K562 (cell line): ENCODE data around the gene GOLIM4. TPM values are rescaled to one million over a fixed set of nuclear protein-coding genes. Genes with fewer than 3 reads are reported as not detected.

Experiments used
- ATAC-seq: fragments of 200-7000 bp; cut with Tn5 transposase; 3 replicates; pipeline ENCODE4 v1.9.1; 2020; ENCODE audit warnings: moderate library complexity
- BruUV-seq: library from RNA; stranded (reverse); fragments of 400-500 nt; replicated peaks from 2 replicates; lab custom pipeline; 2021; lab: Mats Ljungman, UMichigan
- CTCF ChIA-PET: fragments of 300-600 bp; formaldehyde crosslinking; extraction: SDS; loops from one replicate; lab custom pipeline; 2021; ENCODE audit warnings: low intra/inter-chr PET ratio; lab: Yijun Ruan, JAX
- POLR2A ChIA-PET: fragments of 300-600, 350-650 bp; sonication (Branson Sonifier 250); formaldehyde crosslinking; extraction: SDS; loops from one replicate; lab custom pipeline; 2021; ENCODE audit warnings: antibody characterized with exemption, inconsistent platforms; lab: Yijun Ruan, JAX
- DNase-seq, 4 experiments: peaks; one replicate each; pipeline versions ENCODE4 v3.0.0 to v3.0.0-alpha.2; 2011 to 2018; ENCODE audit warnings: low spot score in 3 of 4, mixed read lengths in 3 of 4; ENCODE audit errors: extremely low read depth in 1 of 4
- FAIRE-seq: peaks from 2 replicates; lab custom pipeline; 2011; peaks lifted over from hg19 to GRCh38; lab: Jason Lieb, UNC
- H2AFZ ChIP-seq: 2 replicates; pipeline ENCODE4 v1.6.0; 2011; ENCODE audit warnings: low read depth, low read length, control low read depth, inconsistent platforms
- H3K27ac ChIP-seq: fragments of 200-600 bp; 3 replicates; pipeline ENCODE4 v1.8.0; 2011; ENCODE audit warnings: low read depth, mild to moderate bottlenecking, control low read depth, inconsistent platforms, low read length, moderate library complexity, mixed read lengths; ENCODE audit errors: extremely low read depth
- H3K27me3 ChIP-seq, 2 experiments: fragments of 300-600 bp in 1 of 2; 2 replicates in 1 of 2; 3 replicates in 1 of 2; pipeline versions ENCODE4 v1.6.0 to v1.8.0; 2011; ENCODE audit warnings: inconsistent platforms in 2 of 2, low read length in 2 of 2, mild to moderate bottlenecking in 1 of 2, mixed read lengths in 1 of 2, moderate library complexity in 1 of 2; ENCODE audit not compliant: control insufficient read depth in 2 of 2, insufficient read depth in 2 of 2
- H3K36me3 ChIP-seq: fragments of 300-600 bp; 3 replicates; pipeline ENCODE4 v1.8.0; 2011; ENCODE audit warnings: mild to moderate bottlenecking, low read length, inconsistent platforms; ENCODE audit not compliant: control insufficient read depth, insufficient read depth
- H3K4me1 ChIP-seq, 2 experiments: fragments of 200-600 bp in 1 of 2; replicated peaks in 1 of 2; 2 replicates in 1 of 2; 3 replicates in 1 of 2; pipeline versions ENCODE4 v1.5.1 to v1.8.0; 2011; ENCODE audit warnings: inconsistent platforms in 2 of 2, low read length in 2 of 2, mild to moderate bottlenecking in 1 of 2, mixed read lengths in 1 of 2, moderate library complexity in 1 of 2; ENCODE audit not compliant: control insufficient read depth in 2 of 2, insufficient read depth in 2 of 2
- H3K4me2 ChIP-seq: 2 replicates; pipeline ENCODE4 v1.6.1; 2011; ENCODE audit warnings: low read length, control low read depth, inconsistent platforms, mixed read lengths; ENCODE audit not compliant: insufficient read depth
- H3K4me3 ChIP-seq: fragments of 200-600 bp; sonication (generic), shearing (Covaris generic); 2 replicates; pipeline ENCODE4 v1.5.1; 2016; ENCODE audit warnings: control low read depth, inconsistent platforms
- H3K79me2 ChIP-seq: fragments of 200-600 bp; 3 replicates; pipeline ENCODE4 v1.8.0; 2011; ENCODE audit warnings: low read length, inconsistent platforms; ENCODE audit not compliant: control insufficient read depth, insufficient read depth
- H3K9ac ChIP-seq, 2 experiments: 2 replicates each; pipeline versions ENCODE4 v1.6.0 to v1.6.1; 2011; ENCODE audit warnings: low read depth in 2 of 2, low read length in 2 of 2, control low read depth in 1 of 2, inconsistent platforms in 1 of 2, mild to moderate bottlenecking in 1 of 2, mixed read lengths in 1 of 2; ENCODE audit not compliant: insufficient read depth in 1 of 2
- H3K9me1 ChIP-seq: one replicate; pipeline ENCODE4 v1.6.0; 2011; ENCODE audit warnings: inconsistent platforms, mild to moderate bottlenecking, low read length, moderate library complexity; ENCODE audit not compliant: control insufficient read depth, insufficient read depth
- H3K9me3 ChIP-seq: replicated peaks from 2 replicates; pipeline ENCODE4 v1.5.1; 2011; ENCODE audit warnings: low read depth, low read length, inconsistent platforms; ENCODE audit not compliant: control insufficient read depth, insufficient read depth
- H4K20me1 ChIP-seq: replicated peaks from 2 replicates; pipeline ENCODE4 v1.6.1; 2011; ENCODE audit warnings: low read length, inconsistent platforms, mixed read lengths; ENCODE audit not compliant: control insufficient read depth, insufficient read depth
- CBFA2T3 ChIP-seq: fragments of 450-650 bp; IDR thresholded peaks from 2 replicates; pipeline ENCODE4 v1.6.1; 2017
- MEF2D ChIP-seq: conservative IDR thresholded peaks from 2 replicates; pipeline ENCODE4 v1.6.1; 2016; ENCODE audit warnings: low read depth, missing genetic modification characterization, missing compliant biosample characterization
- MLLT1 ChIP-seq, 2 experiments: fragments of 450-650 bp; IDR thresholded peaks; 2 replicates each; pipeline ENCODE4 v1.6.1; 2016
- ZBTB8A ChIP-seq: fragments of 450-650 bp; IDR thresholded peaks from 2 replicates; pipeline ENCODE4 v1.6.1; 2018; ENCODE audit warnings: mild to moderate bottlenecking, moderate library complexity; ENCODE audit not compliant: partially characterized antibody
- WGBS: fragments of 100-300 bp; shearing (Covaris generic); methylation state at CpG from one replicate; pipeline ENCODE4 v1.1.6; 2016; ENCODE audit warnings: low coverage, mixed read lengths; ENCODE audit not compliant: insufficient coverage; ENCODE audit errors: missing lambda C conversion rate; 5-methylcytosine and 5-hydroxymethylcytosine counted together
- in situ Hi-C: fragments of 300-500 bp; cut with MboI; formaldehyde crosslinking; loops from 4 replicates; pipeline ENCODE4 v1.15.0; 2018; ENCODE audit warnings: inconsistent platforms, mixed read lengths
- intact Hi-C: fragments of 100-400 bp; cut with micrococcal nuclease; formaldehyde crosslinking; loops from 2 replicates; pipeline ENCODE4 v1.14.2; 2022
- polyA plus RNA-seq, 8 experiments: library from polyadenylated mRNA; depleted of rRNA in 4 of 8; stranded (reverse) in 5 of 8; unstranded in 3 of 8; fragments of >200 nt; fragmentation: Nextera tagmentation in 2 of 8; fragmentation: Illumina TruSeq in 1 of 8; extraction: Ambion mirVana in 2 of 8; extraction: Trizol in 1 of 8; gene quantifications; 2 replicates each; pipeline versions ENCODE4 v1.2.1 to v1.2.3, GENCODE V29; 2011 to 2014; ENCODE audit warnings: inconsistent platforms in 1 of 8, missing spikeins in 1 of 8
- total RNA-seq, 7 experiments: library from RNA; depleted of rRNA in 6 of 7; stranded (reverse); fragments of >200 nt in 6 of 7; fragmentation: Illumina TruSeq in 2 of 7; extraction: Trizol in 2 of 7; gene quantifications; 2 replicates each; pipeline versions ENCODE4 v1.2.1 to v1.2.3, GENCODE V29; 2011 to 2021; ENCODE audit warnings: low replicate concordance in 1 of 7

Gene GOLIM4
- total and polyA plus RNA-seq, 9 of the 15 experiments (the other 6 are each of a cell fraction or from before 2014, with no cell fraction given): 9.3 to 39.4 (median 31.0) TPM

DNA sequence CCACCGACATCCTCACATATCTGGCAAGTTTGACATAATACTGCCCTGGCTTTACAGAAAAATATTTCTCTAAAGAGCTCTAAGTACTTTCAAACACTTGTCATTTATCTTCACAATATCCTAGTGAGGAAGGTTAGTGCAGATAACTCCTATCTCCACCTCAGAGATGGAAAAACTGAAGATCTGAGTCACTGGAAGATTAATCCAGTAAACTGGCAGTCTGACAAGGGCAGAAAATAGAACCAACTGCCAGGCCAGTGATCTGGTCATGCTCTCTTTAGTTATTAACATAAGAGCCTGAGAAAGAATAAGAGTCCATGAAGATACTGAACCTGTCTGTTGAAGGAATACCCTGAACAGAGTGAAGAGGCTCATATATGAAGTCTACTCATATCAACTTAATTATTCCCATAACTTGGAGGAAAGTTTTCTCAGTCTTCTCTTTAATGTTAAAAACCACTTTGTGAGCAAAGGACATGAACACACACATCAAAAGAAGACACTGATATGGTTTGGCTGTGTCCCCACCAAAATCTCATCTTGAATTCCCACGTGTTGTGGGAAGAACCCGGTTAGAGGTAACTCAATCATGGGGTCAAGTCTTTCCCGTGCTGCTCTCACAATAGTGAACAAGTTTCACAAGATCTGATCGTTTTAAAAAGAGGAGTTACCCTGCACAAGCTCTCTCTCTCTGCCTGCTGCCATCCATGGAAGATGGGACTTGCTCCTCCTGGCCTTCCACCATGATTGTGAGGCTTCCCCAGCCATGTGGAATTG lies 61.4 kb downstream of the GOLIM4 start (continued):
- TF ChIP-seq CBFA2T3: peak; percentile 84

DNA sequence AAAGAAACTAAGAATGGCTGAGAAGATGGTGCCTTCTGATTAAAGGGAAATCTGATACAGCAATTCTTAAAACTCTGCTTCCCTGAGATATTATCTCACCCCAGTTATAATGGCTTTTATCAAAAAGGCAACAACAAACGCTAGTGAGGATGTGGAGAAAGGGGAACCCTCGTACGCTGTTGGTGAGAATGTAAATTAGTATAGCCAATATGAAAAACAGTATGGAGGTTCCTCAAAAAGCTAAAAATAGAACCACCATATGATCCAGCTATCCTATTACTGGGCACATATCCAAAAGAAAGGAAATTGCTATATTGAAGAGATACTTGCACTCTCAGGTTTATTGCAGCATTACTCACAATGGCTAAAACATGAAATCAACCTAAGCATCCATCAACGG lies 65.1 kb downstream of the GOLIM4 start:
- no peaks in the 10 kb centered on the region for H4K20me1 ChIP-seq
- ChIA-PET CTCF (no interaction called here), POLR2A (interaction anchor here (1.2 kb wide), 1 partner anchor 43 kb away, joined by 4 read pairs; no protein-coding TSS in a partner anchor)
- TF ChIP-seq ZBTB8A (no peak), MEF2D (tag) (peak; percentile 84), MLLT1 (IDR thresholded peaks at IDR 0.05) (no peak)
- intact Hi-C loops: no loop called here
- H3K4me1 ChIP-seq: peaks cover 0 to 12% of the 10 kb centered on the region in 2 experiments; a peak in 3 of 5 replicates
- H3K4me2 ChIP-seq: no peak overlapping the region
- no peaks in the 10 kb centered on the region for H3K9me1 ChIP-seq
- H3K9me3 ChIP-seq: no peaks in the 10 kb centered on the region
- H3K36me3 ChIP-seq: peaks cover 79% of the 10 kb centered on the region
- no peak overlapping the region for H2AFZ ChIP-seq
- no peaks in the 10 kb centered on the region for H3K27me3 ChIP-seq
- DNase-seq (no peak), ATAC-seq (no peak), FAIRE-seq (no peak)
- in situ Hi-C loops: no loop called here
- no peak overlapping the region for H3K27ac ChIP-seq
- no peak overlapping the region for H3K9ac ChIP-seq
- 56% methylated on average over 4 of the region's 4 CpGs for WGBS
- no peak overlapping the region for H3K4me3 ChIP-seq
- H3K79me2 ChIP-seq: peaks cover 3% of the 10 kb centered on the region; the same call in 1 of the 3 replicates
- BruUV-seq: no TSS peak
